RKO (cell line): ENCODE data around the gene SLC28A1.
A peak's percentile ranks its signal among the peaks of the same experiment; 100 is the strongest.

Source experiments
- DNase-seq: peaks from one replicate; pipeline ENCODE4 v3.0.0-alpha.2; 2016; ENCODE audit warnings: low spot score

Gene SLC28A1

GRCh38 chr15:84942456-84942855 is 58.0 kb downstream of the SLC28A1 start:
- no peak for DNase-seq

- DNase-seq = no peak
These were observed 59.8 kb downstream of the SLC28A1 start for GRCh38 chr15:84944311-84944710.

GRCh38 chr15:84944861-84945260 is 60.4 kb downstream of the SLC28A1 start:
- no peak for DNase-seq

GRCh38 chr15:84946772-84947489 is 62.5 kb downstream of the SLC28A1 start:
- no peak for DNase-seq

- peak; percentile 31 for DNase-seq
These were observed 63.7 kb downstream of the SLC28A1 start for GRCh38 chr15:84947947-84948830.

- no peak for DNase-seq
These were observed 64.6 kb downstream of the SLC28A1 start for GRCh38 chr15:84949043-84949442.

- DNase-seq = no peak
These were observed 65.5 kb downstream of the SLC28A1 start for GRCh38 chr15:84949845-84950569.

GRCh38 chr15:84950570-84951111 is 66.2 kb downstream of the SLC28A1 start:
- no peak for DNase-seq

- no peak for DNase-seq
These were observed 67.3 kb downstream of the SLC28A1 start for GRCh38 chr15:84951736-84952135.

- peak; percentile 35 for DNase-seq
These were observed 68.7 kb downstream of the SLC28A1 start for GRCh38 chr15:84953136-84953535.

- DNase-seq = no peak
These were observed 69.3 kb downstream of the SLC28A1 start for GRCh38 chr15:84953726-84954125.

GRCh38 chr15:84955089-84955848 is 70.8 kb downstream of the SLC28A1 start:
- DNase-seq = peak; percentile 65

GRCh38 chr15:84956199-84956598 is 71.7 kb downstream of the SLC28A1 start:
- DNase-seq = no peak

- DNase-seq = no peak
These were observed 76.1 kb downstream of the SLC28A1 start for GRCh38 chr15:84960391-84961113.

GRCh38 chr15:84961114-84961452 is 76.6 kb downstream of the SLC28A1 start:
- no peak for DNase-seq

- no peak for DNase-seq
These were observed 77.2 kb downstream of the SLC28A1 start for GRCh38 chr15:84961707-84962106.

GRCh38 chr15:84962955-84963354 is 78.5 kb downstream of the SLC28A1 start:
- DNase-seq = no peak

GRCh38 chr15:84967380-84967779 is 82.9 kb downstream of the SLC28A1 start:
- DNase-seq = no peak

- DNase-seq = no peak
These were observed 83.8 kb downstream of the SLC28A1 start for GRCh38 chr15:84968301-84968700.

GRCh38 chr15:84969257-84969656 is 84.8 kb downstream of the SLC28A1 start:
- no peak for DNase-seq

GRCh38 chr15:84970843-84971242 is 86.4 kb downstream of the SLC28A1 start:
- no peak for DNase-seq
